OCI-LY3 (cell line): Measurements from ENCODE around the gene VCL.

Experiments used
- EZH2phosphoT487 ChIP-seq: fragments of 200-600 bp; shearing (Covaris generic); IDR thresholded peaks from 2 replicates; pipeline ENCODE4 v1.6.1; 2018; ENCODE audit warnings: antibody characterized with exemption, mixed run types, low read depth
- TF ChIP-seq, protein P1 (sequence below): fragments of 200-600, 300-600 bp; sonication (generic); IDR thresholded peaks from 2 replicates; pipeline ENCODE4 v1.5.1; 2014; ENCODE audit warnings: antibody characterized with exemption, low read length, low read depth

DNA sequence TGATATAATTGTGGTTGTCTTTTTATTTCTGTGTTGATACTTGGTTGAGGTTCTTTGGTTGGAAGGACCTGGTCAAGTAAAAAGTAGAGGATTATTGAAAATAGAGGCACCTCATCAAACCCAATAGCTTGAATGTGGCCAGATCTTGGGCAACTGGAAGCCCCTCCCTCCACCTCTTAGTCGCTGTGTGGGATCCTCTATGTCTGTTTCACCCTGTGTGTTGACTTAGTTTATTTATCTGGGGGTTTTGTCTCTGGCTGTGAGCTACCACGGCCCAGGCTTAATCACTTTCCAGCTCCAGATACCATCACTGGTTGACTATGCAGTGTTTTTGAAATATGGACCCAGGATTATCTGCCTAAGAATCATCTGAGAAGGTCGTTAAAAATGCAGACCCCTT, 94.5 kb downstream of the VCL start:
- TF ChIP-seq, protein P1, sequence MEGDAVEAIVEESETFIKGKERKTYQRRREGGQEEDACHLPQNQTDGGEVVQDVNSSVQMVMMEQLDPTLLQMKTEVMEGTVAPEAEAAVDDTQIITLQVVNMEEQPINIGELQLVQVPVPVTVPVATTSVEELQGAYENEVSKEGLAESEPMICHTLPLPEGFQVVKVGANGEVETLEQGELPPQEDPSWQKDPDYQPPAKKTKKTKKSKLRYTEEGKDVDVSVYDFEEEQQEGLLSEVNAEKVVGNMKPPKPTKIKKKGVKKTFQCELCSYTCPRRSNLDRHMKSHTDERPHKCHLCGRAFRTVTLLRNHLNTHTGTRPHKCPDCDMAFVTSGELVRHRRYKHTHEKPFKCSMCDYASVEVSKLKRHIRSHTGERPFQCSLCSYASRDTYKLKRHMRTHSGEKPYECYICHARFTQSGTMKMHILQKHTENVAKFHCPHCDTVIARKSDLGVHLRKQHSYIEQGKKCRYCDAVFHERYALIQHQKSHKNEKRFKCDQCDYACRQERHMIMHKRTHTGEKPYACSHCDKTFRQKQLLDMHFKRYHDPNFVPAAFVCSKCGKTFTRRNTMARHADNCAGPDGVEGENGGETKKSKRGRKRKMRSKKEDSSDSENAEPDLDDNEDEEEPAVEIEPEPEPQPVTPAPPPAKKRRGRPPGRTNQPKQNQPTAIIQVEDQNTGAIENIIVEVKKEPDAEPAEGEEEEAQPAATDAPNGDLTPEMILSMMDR, result no peak
- no peak for TF ChIP-seq EZH2phosphoT487
